HepG2 (cell line): Measurements from ENCODE around the gene ATP8B4.

ENCODE experiments used
- EZH2 ChIP-seq: conservative IDR thresholded peaks from 2 replicates; pipeline ENCODE4 v1.6.1; 2012; ENCODE audit warnings: mild to moderate bottlenecking, low read depth, low read length, moderate library complexity
- HNF4A ChIP-seq: sonication (generic); formaldehyde crosslinking; IDR thresholded peaks from 2 replicates; pipeline ENCODE4 v1.4.0; 2020; ENCODE audit warnings: missing genetic modification reagents
- SOX13 ChIP-seq, 3 experiments: fragments of 450-650 bp in 1 of 3; sonication (generic) in 1 of 3; formaldehyde crosslinking in 1 of 3; IDR thresholded peaks in 2 of 3; conservative IDR thresholded peaks in 1 of 3; 2 replicates each; pipeline versions ENCODE4 v1.5.0 to v1.6.1; 2016 to 2020; ENCODE audit warnings: antibody characterized with exemption in 1 of 3, mild to moderate bottlenecking in 1 of 3, missing compliant biosample characterization in 1 of 3, missing genetic modification reagents in 1 of 3, moderate library complexity in 1 of 3
- ZFP37 ChIP-seq: sonication (generic); formaldehyde crosslinking; IDR thresholded peaks from 2 replicates; pipeline ENCODE4 v1.4.0; 2020; ENCODE audit warnings: missing genetic modification reagents, borderline replicate concordance
- ZNF768 ChIP-seq: sonication (generic); formaldehyde crosslinking; IDR thresholded peaks from 2 replicates; pipeline ENCODE4 v1.4.0; 2020; ENCODE audit warnings: missing genetic modification reagents
- TF ChIP-seq, protein P1 (sequence below): sonication (generic); formaldehyde crosslinking; IDR thresholded peaks from 2 replicates; pipeline ENCODE4 v1.4.0; 2020; ENCODE audit warnings: missing genetic modification reagents
- TF ChIP-seq, protein P2 (sequence below): sonication (generic); formaldehyde crosslinking; IDR thresholded peaks from 2 replicates; pipeline ENCODE4 v1.5.0; 2020; ENCODE audit warnings: mild to moderate bottlenecking, missing genetic modification reagents, moderate library complexity

DNA sequence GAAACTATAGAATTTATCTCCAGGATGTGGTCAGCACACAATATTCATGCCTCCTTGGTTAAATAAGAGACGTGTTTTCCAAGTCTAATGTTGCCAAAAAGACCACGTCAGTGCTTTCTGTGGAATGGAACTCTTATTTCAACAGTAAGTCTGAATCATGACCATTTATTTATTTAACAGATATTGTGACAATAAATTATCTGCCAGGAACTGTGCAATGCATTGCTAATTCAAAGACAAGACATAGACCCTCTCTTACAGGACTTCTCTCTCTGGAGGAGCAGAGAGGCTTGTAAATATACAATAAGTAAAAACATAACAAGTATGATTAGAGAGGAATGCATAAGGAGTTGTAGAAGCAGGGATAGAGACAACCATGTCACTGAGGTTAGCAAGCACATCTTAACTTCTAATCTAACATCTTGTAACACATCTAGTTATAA lies 270.7 kb downstream of the ATP8B4 start:
- TF ChIP-seq ZFP37 (CRISPR knock-in tag): no peak
- TF ChIP-seq, protein P1, sequence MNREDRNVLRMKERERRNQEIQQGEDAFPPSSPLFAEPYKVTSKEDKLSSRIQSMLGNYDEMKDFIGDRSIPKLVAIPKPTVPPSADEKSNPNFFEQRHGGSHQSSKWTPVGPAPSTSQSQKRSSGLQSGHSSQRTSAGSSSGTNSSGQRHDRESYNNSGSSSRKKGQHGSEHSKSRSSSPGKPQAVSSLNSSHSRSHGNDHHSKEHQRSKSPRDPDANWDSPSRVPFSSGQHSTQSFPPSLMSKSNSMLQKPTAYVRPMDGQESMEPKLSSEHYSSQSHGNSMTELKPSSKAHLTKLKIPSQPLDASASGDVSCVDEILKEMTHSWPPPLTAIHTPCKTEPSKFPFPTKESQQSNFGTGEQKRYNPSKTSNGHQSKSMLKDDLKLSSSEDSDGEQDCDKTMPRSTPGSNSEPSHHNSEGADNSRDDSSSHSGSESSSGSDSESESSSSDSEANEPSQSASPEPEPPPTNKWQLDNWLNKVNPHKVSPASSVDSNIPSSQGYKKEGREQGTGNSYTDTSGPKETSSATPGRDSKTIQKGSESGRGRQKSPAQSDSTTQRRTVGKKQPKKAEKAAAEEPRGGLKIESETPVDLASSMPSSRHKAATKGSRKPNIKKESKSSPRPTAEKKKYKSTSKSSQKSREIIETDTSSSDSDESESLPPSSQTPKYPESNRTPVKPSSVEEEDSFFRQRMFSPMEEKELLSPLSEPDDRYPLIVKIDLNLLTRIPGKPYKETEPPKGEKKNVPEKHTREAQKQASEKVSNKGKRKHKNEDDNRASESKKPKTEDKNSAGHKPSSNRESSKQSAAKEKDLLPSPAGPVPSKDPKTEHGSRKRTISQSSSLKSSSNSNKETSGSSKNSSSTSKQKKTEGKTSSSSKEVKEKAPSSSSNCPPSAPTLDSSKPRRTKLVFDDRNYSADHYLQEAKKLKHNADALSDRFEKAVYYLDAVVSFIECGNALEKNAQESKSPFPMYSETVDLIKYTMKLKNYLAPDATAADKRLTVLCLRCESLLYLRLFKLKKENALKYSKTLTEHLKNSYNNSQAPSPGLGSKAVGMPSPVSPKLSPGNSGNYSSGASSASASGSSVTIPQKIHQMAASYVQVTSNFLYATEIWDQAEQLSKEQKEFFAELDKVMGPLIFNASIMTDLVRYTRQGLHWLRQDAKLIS (CRISPR knock-in tag): no peak
- TF ChIP-seq, protein P2, sequence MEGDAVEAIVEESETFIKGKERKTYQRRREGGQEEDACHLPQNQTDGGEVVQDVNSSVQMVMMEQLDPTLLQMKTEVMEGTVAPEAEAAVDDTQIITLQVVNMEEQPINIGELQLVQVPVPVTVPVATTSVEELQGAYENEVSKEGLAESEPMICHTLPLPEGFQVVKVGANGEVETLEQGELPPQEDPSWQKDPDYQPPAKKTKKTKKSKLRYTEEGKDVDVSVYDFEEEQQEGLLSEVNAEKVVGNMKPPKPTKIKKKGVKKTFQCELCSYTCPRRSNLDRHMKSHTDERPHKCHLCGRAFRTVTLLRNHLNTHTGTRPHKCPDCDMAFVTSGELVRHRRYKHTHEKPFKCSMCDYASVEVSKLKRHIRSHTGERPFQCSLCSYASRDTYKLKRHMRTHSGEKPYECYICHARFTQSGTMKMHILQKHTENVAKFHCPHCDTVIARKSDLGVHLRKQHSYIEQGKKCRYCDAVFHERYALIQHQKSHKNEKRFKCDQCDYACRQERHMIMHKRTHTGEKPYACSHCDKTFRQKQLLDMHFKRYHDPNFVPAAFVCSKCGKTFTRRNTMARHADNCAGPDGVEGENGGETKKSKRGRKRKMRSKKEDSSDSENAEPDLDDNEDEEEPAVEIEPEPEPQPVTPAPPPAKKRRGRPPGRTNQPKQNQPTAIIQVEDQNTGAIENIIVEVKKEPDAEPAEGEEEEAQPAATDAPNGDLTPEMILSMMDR (CRISPR knock-in tag): no peak
- no peak for TF ChIP-seq EZH2
- TF ChIP-seq ZNF768 (CRISPR knock-in tag): no peak
- no peak for TF ChIP-seq HNF4A (CRISPR knock-in tag)
- TF ChIP-seq SOX13 (IDR thresholded peaks at IDR 0.05): no peak
- TF ChIP-seq SOX13 (CRISPR knock-in tag; conservative IDR thresholded peaks at IDR 0.05 in 1 of 2, IDR thresholded peaks at IDR 0.05 in 1 of 2): no peak
